ENCODE data around the gene C2orf81.

The C2orf81 gene

GRCh38 chr2:74426181-74426758 lies 4.9 kb upstream of the C2orf81 start:
- no peaks in the 10 kb centered on the region for H4K20me1 ChIP-seq (ENCODE audit: insufficient read depth, low read length)
- H3F3A ChIP-seq (ENCODE audit: insufficient read depth, low read length), result peaks cover 5% of the 10 kb centered on the region; the same call in 1 of the 2 replicates
- H2AFZ ChIP-seq (ENCODE audit: low read length), result no peak overlapping the region
- H3K9ac ChIP-seq (ENCODE audit: low read length), result no peak overlapping the region
- TF ChIP-seq CTCF (IDR thresholded peaks at IDR 0.05; ENCODE audit: low read length), result no peak
- no peak for TF ChIP-seq EZH2 (optimal IDR thresholded peaks at IDR 0.05; ENCODE audit: low read depth, low read length)
- TF ChIP-seq EZH2phosphoT487 (IDR thresholded peaks at IDR 0.05; ENCODE audit: low read length), result no peak
- no peaks in the 10 kb centered on the region for H3K9me2 ChIP-seq (replicated peaks; ENCODE audit: insufficient read depth, low read length)
- no peak overlapping the region for H3K4me2 ChIP-seq (ENCODE audit: low read depth, low read length)
- no peak for DNase-seq
- no peaks in the 10 kb centered on the region for H3K36me3 ChIP-seq (replicated peaks; ENCODE audit: insufficient read depth, low read length)
- no peaks in the 10 kb centered on the region; the same call in 1 of the 2 replicates for H3K4me1 ChIP-seq (ENCODE audit: low read length)
- no peaks in the 10 kb centered on the region for H3K79me2 ChIP-seq (ENCODE audit: low read length)
- H3K9me3 ChIP-seq (replicated peaks; ENCODE audit: insufficient read depth, low read length), result no peaks in the 10 kb centered on the region
- no peak overlapping the region for H3K27ac ChIP-seq (ENCODE audit: low read length)
- H3K4me3 ChIP-seq (ENCODE audit: low read length), result no peak overlapping the region
- no peaks in the 10 kb centered on the region for H3K27me3 ChIP-seq (replicated peaks; ENCODE audit: insufficient read depth, low read length)

- Histone ChIP-seq H3K4me1 (ENCODE audit: low read length) (peaks cover 3% of the 10 kb centered on the region; the same call in 1 of the 2 replicates), H3K27me3 (replicated peaks; ENCODE audit: insufficient read depth, low read length) (no peaks in the 10 kb centered on the region), H3K4me2 (ENCODE audit: low read depth, low read length) (no peak overlapping the region), H3K9me3 (replicated peaks; ENCODE audit: insufficient read depth, low read length) (no peaks in the 10 kb centered on the region), H3K4me3 (ENCODE audit: low read length) (no peak overlapping the region), H3K27ac (ENCODE audit: low read length) (no peak overlapping the region), H2AFZ (ENCODE audit: low read length) (no peak overlapping the region), H3K36me3 (replicated peaks; ENCODE audit: insufficient read depth, low read length) (no peaks in the 10 kb centered on the region), H3K9ac (ENCODE audit: low read length) (no peak overlapping the region), H3K79me2 (ENCODE audit: low read length) (no peaks in the 10 kb centered on the region), H3K9me2 (replicated peaks; ENCODE audit: insufficient read depth, low read length) (no peaks in the 10 kb centered on the region), H4K20me1 (ENCODE audit: insufficient read depth, low read length) (no peaks in the 10 kb centered on the region), H3F3A (ENCODE audit: insufficient read depth, low read length) (peaks cover 8% of the 10 kb centered on the region; the same call in 1 of the 2 replicates)
- no peak for DNase-seq
- TF ChIP-seq EZH2 (optimal IDR thresholded peaks at IDR 0.05; ENCODE audit: low read depth, low read length), result no peak
- no peak for TF ChIP-seq EZH2phosphoT487 (IDR thresholded peaks at IDR 0.05; ENCODE audit: low read length)
- no peak for TF ChIP-seq CTCF (IDR thresholded peaks at IDR 0.05; ENCODE audit: low read length)
These were observed 4.1 kb upstream of the C2orf81 start for GRCh38 chr2:74425523-74425922.

GRCh38 chr2:74424995-74425406 lies 3.6 kb upstream of the C2orf81 start:
- H3K79me2 ChIP-seq (ENCODE audit: low read length), result no peaks in the 10 kb centered on the region
- no peaks in the 10 kb centered on the region for H3K9me3 ChIP-seq (replicated peaks; ENCODE audit: insufficient read depth, low read length)
- peaks cover 8% of the 10 kb centered on the region for H3K4me1 ChIP-seq (ENCODE audit: low read length)
- no peak overlapping the region for H3K4me2 ChIP-seq (ENCODE audit: low read depth, low read length)
- no peak overlapping the region for H3K4me3 ChIP-seq (ENCODE audit: low read length)
- no peaks in the 10 kb centered on the region for H3K9me2 ChIP-seq (replicated peaks; ENCODE audit: insufficient read depth, low read length)
- DNase-seq, result no peak
- H4K20me1 ChIP-seq (ENCODE audit: insufficient read depth, low read length), result no peaks in the 10 kb centered on the region
- peaks cover 8% of the 10 kb centered on the region; the same call in 1 of the 2 replicates for H3F3A ChIP-seq (ENCODE audit: insufficient read depth, low read length)
- no peak overlapping the region for H2AFZ ChIP-seq (ENCODE audit: low read length)
- TF ChIP-seq EZH2phosphoT487 (IDR thresholded peaks at IDR 0.05; ENCODE audit: low read length) (no peak), CTCF (IDR thresholded peaks at IDR 0.05; ENCODE audit: low read length) (no peak), EZH2 (optimal IDR thresholded peaks at IDR 0.05; ENCODE audit: low read depth, low read length) (no peak)
- no peaks in the 10 kb centered on the region for H3K36me3 ChIP-seq (replicated peaks; ENCODE audit: insufficient read depth, low read length)
- no peak overlapping the region for H3K9ac ChIP-seq (ENCODE audit: low read length)
- H3K27me3 ChIP-seq (replicated peaks; ENCODE audit: insufficient read depth, low read length), result no peaks in the 10 kb centered on the region
- H3K27ac ChIP-seq (ENCODE audit: low read length), result no peak overlapping the region

All from MM.1S (cell line).